ENCODE measurements around the gene THAP3. TPM values are rescaled to one million over a fixed set of nuclear protein-coding genes. Genes with fewer than 3 reads are reported as not detected.
A peak's percentile ranks its signal among the peaks of the same experiment; 100 is the strongest.

The THAP3 gene
- total and polyA plus RNA-seq, 2 donors (not counting 1 experiment from before 2014, with no cell fraction given): 5.3 to 35.5 TPM

DNA sequence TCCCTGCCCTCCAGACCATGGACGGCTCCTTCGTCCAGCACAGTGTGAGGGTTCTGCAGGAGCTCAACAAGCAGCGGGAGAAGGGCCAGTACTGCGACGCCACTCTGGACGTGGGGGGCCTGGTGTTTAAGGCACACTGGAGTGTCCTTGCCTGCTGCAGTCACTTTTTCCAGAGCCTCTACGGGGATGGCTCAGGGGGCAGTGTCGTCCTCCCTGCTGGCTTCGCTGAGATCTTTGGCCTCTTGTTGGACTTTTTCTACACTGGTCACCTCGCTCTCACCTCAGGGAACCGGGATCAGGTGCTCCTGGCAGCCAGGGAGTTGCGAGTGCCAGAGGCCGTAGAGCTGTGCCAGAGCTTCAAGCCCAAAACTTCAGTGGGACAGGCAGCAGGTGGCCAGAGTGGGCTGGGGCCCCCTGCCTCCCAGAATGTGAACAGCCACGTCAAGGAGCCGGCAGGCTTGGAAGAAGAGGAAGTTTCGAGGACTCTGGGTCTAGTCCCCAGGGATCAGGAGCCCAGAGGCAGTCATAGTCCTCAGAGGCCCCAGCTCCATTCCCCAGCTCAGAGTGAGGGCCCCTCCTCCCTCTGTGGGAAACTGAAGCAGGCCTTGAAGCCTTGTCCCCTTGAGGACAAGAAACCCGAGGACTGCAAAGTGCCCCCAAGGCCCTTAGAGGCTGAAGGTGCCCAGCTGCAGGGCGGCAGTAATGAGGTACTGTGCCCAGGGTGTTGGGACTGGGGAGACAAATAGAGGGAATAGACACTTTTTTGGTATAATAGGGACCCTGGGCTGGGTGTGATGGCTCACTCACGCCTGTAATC, 43.9 kb upstream of the THAP3 start:
- peaks cover 12% of the 10 kb centered on the region for H3K4me1 ChIP-seq (ENCODE audit: control insufficient read depth, extremely low read depth, insufficient read depth, low read length)
- H2AFZ ChIP-seq (ENCODE audit: low read length): peak overlapping the region; percentile 7
- H3K4me2 ChIP-seq (ENCODE audit: extremely low read depth, insufficient read depth, low read length): peak overlapping the region; percentile 96
- H3K27me3 ChIP-seq (ENCODE audit: control insufficient read depth, insufficient read depth, low read length): no peaks in the 10 kb centered on the region
- peak overlapping the region; percentile 85 for H3K9ac ChIP-seq (ENCODE audit: insufficient read depth, low read length)
- peak overlapping the region; percentile 57 to 86 (median 70) for H3K4me3 ChIP-seq (replicated peaks in 1 of 4; ENCODE audit: control extremely low read depth in 1 of 4, insufficient read depth in 1 of 4, low read depth in 3 of 4, low read length in 4 of 4)
- peaks cover 2% of the 10 kb centered on the region for H3K36me3 ChIP-seq (ENCODE audit: control insufficient read depth, insufficient read depth, low read length)
- no peaks in the 10 kb centered on the region for H3K9me3 ChIP-seq (ENCODE audit: control insufficient read depth, insufficient read depth, low read depth, low read length)
- no peak for DNase-seq (ENCODE audit: low read depth in 2 of 2)
- no peaks in the 10 kb centered on the region for H4K20me1 ChIP-seq (ENCODE audit: control insufficient read depth, extremely low read depth, insufficient read depth, low read length)
- peaks cover 6% of the 10 kb centered on the region for H3K79me2 ChIP-seq (ENCODE audit: control insufficient read depth, insufficient read depth, low read length)
- TF ChIP-seq EZH2 (IDR thresholded peaks at IDR 0.05; ENCODE audit: low read length, missing control alignments): no peak
- peak in 1 of 2 donors; percentile 1 for TF ChIP-seq CTCF (conservative IDR thresholded peaks at IDR 0.05 in 1 of 2, IDR thresholded peaks at IDR 0.05 in 1 of 2; ENCODE audit: low read depth in 1 of 2, low read length in 2 of 2)
- H3K27ac ChIP-seq (ENCODE audit: insufficient read depth, low read length): peak overlapping the region; percentile 82

- no peak overlapping the region for H3K4me2 ChIP-seq (ENCODE audit: extremely low read depth, insufficient read depth, low read length)
- TF ChIP-seq CTCF (conservative IDR thresholded peaks at IDR 0.05 in 1 of 2, IDR thresholded peaks at IDR 0.05 in 1 of 2; ENCODE audit: low read depth in 1 of 2, low read length in 2 of 2): no peak
- no peak for TF ChIP-seq EZH2 (IDR thresholded peaks at IDR 0.05; ENCODE audit: low read length, missing control alignments)
- no peak overlapping the region for H3K4me3 ChIP-seq (replicated peaks in 1 of 4; ENCODE audit: control extremely low read depth in 1 of 4, insufficient read depth in 1 of 4, low read depth in 3 of 4, low read length in 4 of 4)
- H3K79me2 ChIP-seq (ENCODE audit: control insufficient read depth, insufficient read depth, low read length): peaks cover 6% of the 10 kb centered on the region
- peaks cover 12% of the 10 kb centered on the region for H3K4me1 ChIP-seq (ENCODE audit: control insufficient read depth, extremely low read depth, insufficient read depth, low read length)
- no peaks in the 10 kb centered on the region for H3K27me3 ChIP-seq (ENCODE audit: control insufficient read depth, insufficient read depth, low read length)
- H3K9ac ChIP-seq (ENCODE audit: insufficient read depth, low read length): no peak overlapping the region
- DNase-seq (ENCODE audit: low read depth in 2 of 2): peak in 1 of 2 donors; percentile 45
- no peak overlapping the region for H3K27ac ChIP-seq (ENCODE audit: insufficient read depth, low read length)
- H4K20me1 ChIP-seq (ENCODE audit: control insufficient read depth, extremely low read depth, insufficient read depth, low read length): no peaks in the 10 kb centered on the region
- peaks cover 2% of the 10 kb centered on the region for H3K36me3 ChIP-seq (ENCODE audit: control insufficient read depth, insufficient read depth, low read length)
- no peaks in the 10 kb centered on the region for H3K9me3 ChIP-seq (ENCODE audit: control insufficient read depth, insufficient read depth, low read depth, low read length)
- no peak overlapping the region for H2AFZ ChIP-seq (ENCODE audit: low read length)
Measured at GRCh38 chr1:6581561-6582305, 42.9 kb upstream of the THAP3 start.

DNA sequence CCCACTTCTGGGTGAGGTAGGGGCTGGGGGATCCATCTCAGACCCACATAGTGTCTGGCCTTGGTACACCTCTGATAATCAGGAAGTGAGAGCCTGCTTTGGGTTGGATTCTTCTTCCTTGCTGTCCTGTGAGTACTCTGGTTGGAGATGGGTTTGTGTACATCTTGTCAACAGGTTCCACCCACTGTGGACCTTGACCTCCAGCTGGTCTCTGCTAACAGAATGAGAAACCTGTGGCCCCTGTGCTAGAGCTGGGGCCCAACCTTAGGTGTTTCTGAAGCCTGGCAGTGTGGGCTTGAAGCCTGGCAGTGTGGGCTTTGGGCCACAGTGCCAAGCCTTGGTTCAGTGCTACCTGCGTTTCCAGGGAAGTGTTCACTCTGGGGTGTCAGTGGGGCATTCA, 42.3 kb upstream of the THAP3 start:
- no peaks in the 10 kb centered on the region for H3K9me3 ChIP-seq (ENCODE audit: control insufficient read depth, insufficient read depth, low read depth, low read length)
- H3K4me1 ChIP-seq (ENCODE audit: control insufficient read depth, extremely low read depth, insufficient read depth, low read length): peaks cover 12% of the 10 kb centered on the region
- H3K27ac ChIP-seq (ENCODE audit: insufficient read depth, low read length): no peak overlapping the region
- no peak for TF ChIP-seq CTCF (conservative IDR thresholded peaks at IDR 0.05 in 1 of 2, IDR thresholded peaks at IDR 0.05 in 1 of 2; ENCODE audit: low read depth in 1 of 2, low read length in 2 of 2)
- TF ChIP-seq EZH2 (IDR thresholded peaks at IDR 0.05; ENCODE audit: low read length, missing control alignments): no peak
- no peaks in the 10 kb centered on the region for H4K20me1 ChIP-seq (ENCODE audit: control insufficient read depth, extremely low read depth, insufficient read depth, low read length)
- H3K9ac ChIP-seq (ENCODE audit: insufficient read depth, low read length): no peak overlapping the region
- no peak for DNase-seq (ENCODE audit: low read depth in 2 of 2)
- no peak overlapping the region for H3K4me3 ChIP-seq (replicated peaks in 1 of 4; ENCODE audit: control extremely low read depth in 1 of 4, insufficient read depth in 1 of 4, low read depth in 3 of 4, low read length in 4 of 4)
- H3K27me3 ChIP-seq (ENCODE audit: control insufficient read depth, insufficient read depth, low read length): no peaks in the 10 kb centered on the region
- H3K4me2 ChIP-seq (ENCODE audit: extremely low read depth, insufficient read depth, low read length): no peak overlapping the region
- peaks cover 6% of the 10 kb centered on the region for H3K79me2 ChIP-seq (ENCODE audit: control insufficient read depth, insufficient read depth, low read length)
- H3K36me3 ChIP-seq (ENCODE audit: control insufficient read depth, insufficient read depth, low read length): peaks cover 2% of the 10 kb centered on the region
- no peak overlapping the region for H2AFZ ChIP-seq (ENCODE audit: low read length)
